Measurements from ENCODE around the gene ANKLE1. TPM values are rescaled to one million over a fixed set of nuclear protein-coding genes. Genes with fewer than 3 reads are reported as not detected.
A peak's percentile ranks its signal among the peaks of the same experiment; 100 is the strongest.

The ANKLE1 gene
- total RNA-seq, 2 experiments from 2014 or later: 2.9 to 3.1 TPM

DNA sequence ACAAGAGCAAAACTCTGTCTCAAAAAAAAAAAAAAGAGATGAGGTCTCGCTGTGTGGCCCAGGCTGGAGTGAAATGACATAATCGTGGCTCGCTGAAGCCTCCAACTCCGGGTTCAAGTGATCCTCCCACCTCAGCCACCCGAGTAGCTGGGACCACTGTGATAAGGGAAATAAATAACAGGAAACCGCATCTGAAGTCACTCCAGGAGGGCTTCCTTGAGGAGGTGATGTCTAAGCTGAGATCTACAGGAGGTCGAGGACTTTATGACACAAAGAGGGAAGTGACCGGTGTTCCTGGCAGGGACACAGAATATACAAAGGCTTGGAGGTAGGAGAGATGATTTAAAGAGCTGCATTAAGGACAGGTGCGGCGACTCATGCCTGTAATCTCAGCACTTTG is 27.1 kb upstream of the ANKLE1 start:
- Mint-ChIP-seq H3K4me3 (no peak overlapping the region), H3K36me3 (ENCODE audit: low read depth) (no peaks in the 10 kb centered on the region), H3K9me3 (ENCODE audit: low read depth) (no peaks in the 10 kb centered on the region), H3K27me3 (no peaks in the 10 kb centered on the region), H3K27ac (no peak overlapping the region), H3K4me1 (no peaks in the 10 kb centered on the region)
- ChIA-PET POLR2A (no interaction called here), CTCF (interaction anchor here (0.6 to 2.2 kb wide), 3 partner anchors 10 to 157 kb away, joined by 3 to 10 read pairs (median 3); partner anchors contain the start of gene USHBP1)
- intact Hi-C loops (cut with DNase I, micrococcal nuclease): no loop called here
- DNase-seq: no peak
- no peak for ATAC-seq

DNA sequence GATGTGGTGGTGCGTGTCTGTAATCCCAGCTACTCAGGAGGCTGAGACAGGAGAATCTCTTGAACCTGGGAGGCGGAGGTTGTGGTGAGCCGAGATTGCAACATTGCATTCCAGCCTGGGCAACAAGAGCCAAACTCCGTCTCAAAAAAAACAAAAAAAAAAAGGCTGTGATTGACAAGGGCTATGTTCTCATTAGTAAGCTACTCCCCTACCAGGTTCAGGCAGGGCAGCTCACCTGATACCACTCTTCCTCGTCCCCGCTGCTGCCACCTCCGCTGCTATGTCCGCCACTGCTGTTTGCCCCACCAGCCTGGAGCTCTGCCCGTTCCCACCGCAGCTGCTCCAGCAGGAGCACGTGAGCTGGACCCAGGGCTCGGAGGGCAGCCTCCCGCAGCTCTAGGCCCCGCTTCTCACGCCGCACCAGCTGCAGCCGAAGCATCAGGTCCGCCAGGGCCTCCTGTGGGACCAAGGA is 26.5 kb upstream of the ANKLE1 start:
- no peak overlapping the region for H3K4me3 Mint-ChIP-seq
- ATAC-seq (no peak), DNase-seq (no peak)
- H3K9me3 Mint-ChIP-seq (ENCODE audit: low read depth): no peaks in the 10 kb centered on the region
- ChIA-PET POLR2A (interaction anchor here (0.7 kb wide), 1 partner anchor 25 kb away, joined by 3 read pairs; no protein-coding TSS in a partner anchor), CTCF (interaction anchor here (0.6 to 2.2 kb wide), 5 partner anchors 9 to 156 kb away, joined by 3 to 10 read pairs (median 3); partner anchors contain the start of genes BABAM1 and USHBP1)
- H3K27me3 Mint-ChIP-seq: no peaks in the 10 kb centered on the region
- no peak overlapping the region for H3K27ac Mint-ChIP-seq
- intact Hi-C loops (cut with DNase I, micrococcal nuclease): no loop called here
- H3K36me3 Mint-ChIP-seq (ENCODE audit: low read depth): no peaks in the 10 kb centered on the region
- H3K4me1 Mint-ChIP-seq: no peaks in the 10 kb centered on the region

DNA sequence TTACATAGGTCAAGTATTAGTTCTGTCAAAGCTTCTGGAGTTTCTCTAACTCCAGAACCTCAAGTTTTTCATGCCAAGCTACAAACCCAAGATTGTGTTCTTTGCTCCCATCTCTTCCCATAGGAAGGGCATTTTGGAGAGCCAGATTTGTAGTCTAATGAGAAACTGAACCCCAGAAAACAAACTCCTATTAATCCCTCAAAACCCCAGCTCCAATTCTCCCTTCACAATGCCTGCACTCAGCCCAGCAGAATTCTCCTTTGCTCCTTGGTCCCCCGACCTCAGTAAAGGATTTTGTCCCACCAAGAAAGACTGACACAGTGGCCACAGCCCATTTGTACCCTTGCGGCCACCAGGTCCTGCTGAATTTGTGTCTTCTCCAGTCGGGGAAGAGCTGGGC is 25.6 kb upstream of the ANKLE1 start:
- ChIA-PET CTCF (interaction anchor here (1.1 to 2.2 kb wide), 3 partner anchors 8 to 20 kb away, joined by 3 to 10 read pairs (median 4); partner anchors contain the start of genes BABAM1 and USHBP1), POLR2A (no interaction called here)
- Mint-ChIP-seq H3K9me3 (ENCODE audit: low read depth) (no peaks in the 10 kb centered on the region), H3K36me3 (ENCODE audit: low read depth) (no peaks in the 10 kb centered on the region), H3K4me3 (no peak overlapping the region), H3K27me3 (no peaks in the 10 kb centered on the region), H3K4me1 (peaks cover 6% of the 10 kb centered on the region), H3K27ac (no peak overlapping the region)
- ATAC-seq: no peak
- no peak for DNase-seq
- intact Hi-C loops (cut with DNase I, micrococcal nuclease): no loop called here

DNA sequence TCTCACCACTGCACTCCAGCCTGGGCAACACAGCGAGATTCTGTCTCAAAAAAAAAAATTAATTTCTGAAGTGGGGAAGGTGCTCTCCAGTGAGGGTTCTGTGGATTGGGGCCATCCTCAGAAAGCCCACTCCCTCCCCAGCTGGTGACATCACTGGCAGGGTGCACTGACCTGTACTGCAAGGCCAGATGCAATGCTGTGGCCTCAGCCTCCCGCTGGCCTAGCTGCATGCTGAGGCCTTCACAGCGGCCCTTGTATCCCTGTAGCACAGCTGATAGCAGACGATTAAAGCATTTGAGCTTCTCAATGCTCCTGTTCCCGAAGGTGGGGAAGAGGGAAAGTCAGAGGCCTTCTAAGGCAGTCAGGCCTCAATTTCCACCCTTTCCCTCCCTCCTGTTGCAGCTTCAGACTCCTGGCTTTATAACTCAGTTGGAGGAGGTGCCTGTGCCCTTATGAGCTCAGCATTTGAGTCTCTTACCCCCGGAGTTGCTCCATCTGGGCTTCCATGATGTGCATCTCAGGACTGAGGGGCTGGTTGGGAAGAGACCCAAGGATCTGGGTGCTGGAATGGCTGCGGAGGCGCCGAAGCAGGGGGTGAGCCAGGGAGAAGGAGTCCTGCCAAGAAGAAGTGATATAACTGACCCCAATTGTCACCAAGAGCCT is 22.5 kb upstream of the ANKLE1 start:
- H3K36me3 Mint-ChIP-seq (ENCODE audit: low read depth): no peaks in the 10 kb centered on the region
- DNase-seq: no peak
- H3K9me3 Mint-ChIP-seq (ENCODE audit: low read depth): no peaks in the 10 kb centered on the region

DNA sequence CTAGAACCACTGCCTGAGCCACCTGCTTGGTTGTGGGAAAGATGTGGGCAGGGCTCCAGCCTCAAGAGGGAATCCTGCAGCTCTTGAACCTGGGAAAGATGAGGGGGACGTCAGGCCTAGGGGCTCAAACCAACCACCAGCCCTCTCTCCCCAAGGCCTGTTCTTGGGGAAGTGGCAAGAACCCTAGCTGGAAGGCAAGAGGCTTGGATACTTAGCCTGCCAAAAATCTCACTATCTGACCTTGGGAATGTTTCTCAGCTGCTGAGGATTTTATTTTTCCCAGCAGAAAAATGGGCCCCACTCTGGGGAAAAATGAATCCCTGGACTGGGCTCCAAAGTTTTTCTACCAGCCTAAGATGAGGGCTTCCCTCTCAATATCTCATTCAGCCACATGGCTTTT is 21.8 kb upstream of the ANKLE1 start:
- POLR2A ChIA-PET: no interaction called here
- H3K27me3 Mint-ChIP-seq: no peaks in the 10 kb centered on the region
- no peak overlapping the region for H3K4me3 Mint-ChIP-seq
- H3K9me3 Mint-ChIP-seq (ENCODE audit: low read depth): no peaks in the 10 kb centered on the region
- no peak overlapping the region for H3K27ac Mint-ChIP-seq
- ATAC-seq: no peak
- CTCF ChIA-PET: interaction anchor here (0.7 to 5.5 kb wide), 15 partner anchors 8 to 163 kb away, joined by 3 to 45 read pairs (median 4); partner anchors contain the start of gene ANKLE1
- H3K36me3 Mint-ChIP-seq (ENCODE audit: low read depth): no peaks in the 10 kb centered on the region
- peaks cover 6% of the 10 kb centered on the region for H3K4me1 Mint-ChIP-seq
- intact Hi-C loops (cut with DNase I, micrococcal nuclease): loop anchor here (1.0 to 10.0 kb wide), 3 partner anchors 22 to 785 kb away; partner anchors contain the start of gene EPS15L1 (in 1 of the 2)
- DNase-seq: no peak

More for the DNA sequence above, 22.5 kb upstream of the ANKLE1 start:
- no peak overlapping the region for H3K27ac Mint-ChIP-seq
- H3K4me3 Mint-ChIP-seq: no peak overlapping the region
- ChIA-PET POLR2A (no interaction called here), CTCF (interaction anchor here (0.7 to 5.5 kb wide), 7 partner anchors 10 to 480 kb away, joined by 3 to 45 read pairs (median 4); partner anchors contain the start of gene ANKLE1)
- H3K27me3 Mint-ChIP-seq: no peaks in the 10 kb centered on the region
- H3K4me1 Mint-ChIP-seq: peaks cover 6% of the 10 kb centered on the region
- ATAC-seq: no peak
- intact Hi-C loops (cut with DNase I, micrococcal nuclease): no loop called here

DNA sequence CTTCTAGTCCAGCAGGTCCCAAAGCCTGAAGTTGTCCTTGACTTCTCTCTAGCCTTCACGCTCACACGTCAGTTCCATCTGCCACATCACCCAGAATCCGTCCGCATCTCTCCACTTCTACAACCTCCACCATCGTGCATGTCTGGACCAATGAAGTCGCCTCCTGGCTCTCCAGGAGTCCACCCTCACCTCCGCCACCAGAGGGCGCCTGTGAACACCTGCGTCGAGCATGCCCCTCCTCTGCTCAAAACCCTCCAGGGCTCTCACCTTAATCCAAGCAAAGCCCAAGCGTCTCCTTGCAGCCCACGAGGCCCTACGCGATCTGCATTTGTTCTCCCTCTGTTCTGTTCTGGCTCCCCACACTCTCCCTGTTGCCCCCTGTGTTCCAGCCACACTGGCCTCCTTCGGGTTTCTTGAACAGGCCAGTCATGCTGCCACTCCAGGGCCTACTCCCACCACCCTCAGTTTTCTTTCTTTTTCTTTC is 20.8 kb upstream of the ANKLE1 start:
- Mint-ChIP-seq H3K4me3 (no peak overlapping the region), H3K36me3 (ENCODE audit: low read depth) (no peaks in the 10 kb centered on the region)

DNA sequence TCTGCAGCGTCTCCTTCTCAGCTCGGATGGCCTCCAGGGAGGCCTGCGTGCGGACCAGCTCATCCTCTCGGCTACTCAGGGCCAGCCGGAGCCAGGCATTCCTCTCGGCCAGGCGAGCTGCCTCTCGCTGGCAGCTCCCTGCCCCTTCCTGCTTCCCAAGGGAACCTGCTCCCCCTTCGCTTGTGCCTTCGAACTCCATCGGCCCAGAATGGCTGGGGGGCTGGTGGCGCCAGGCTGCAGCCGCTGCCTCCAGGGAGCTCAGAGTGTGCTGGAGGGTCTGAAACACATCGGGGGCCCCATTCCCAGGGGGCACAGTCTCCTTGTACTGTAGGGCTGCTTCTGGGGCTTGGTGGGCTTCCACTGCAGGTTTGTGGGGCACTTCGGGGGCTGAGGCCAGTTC is 19.1 kb upstream of the ANKLE1 start:
- Mint-ChIP-seq H3K27me3 (no peaks in the 10 kb centered on the region), H3K4me1 (peaks cover 13% of the 10 kb centered on the region), H3K27ac (no peak overlapping the region), H3K9me3 (ENCODE audit: low read depth) (no peaks in the 10 kb centered on the region), H3K36me3 (ENCODE audit: low read depth) (no peaks in the 10 kb centered on the region), H3K4me3 (no peak overlapping the region)
- intact Hi-C loops (cut with DNase I, micrococcal nuclease): loop anchor here in 1 of 2 experiments (10.0 kb wide), 2 partner anchors 368 to 788 kb away; partner anchors contain the start of gene EPS15L1
- ATAC-seq (no peak), DNase-seq (no peak)
- POLR2A ChIA-PET: no interaction called here
- CTCF ChIA-PET: interaction anchor here (0.6 to 5.5 kb wide), 2 partner anchors 14 to 19 kb away, joined by 3 to 45 read pairs; partner anchors contain the start of gene ANKLE1

More for the DNA sequence above, 20.8 kb upstream of the ANKLE1 start:
- Mint-ChIP-seq H3K9me3 (ENCODE audit: low read depth) (no peaks in the 10 kb centered on the region), H3K27me3 (no peaks in the 10 kb centered on the region), H3K4me1 (peaks cover 6% of the 10 kb centered on the region), H3K27ac (peak overlapping the region; percentile 56)
- DNase-seq: peak; percentile 96
- ATAC-seq: peak; percentile 100
- POLR2A ChIA-PET: no interaction called here
- CTCF ChIA-PET: interaction anchor here (0.6 to 5.5 kb wide), 17 partner anchors 9 to 548 kb away, joined by 3 to 45 read pairs (median 4); partner anchors contain the start of gene ANKLE1
- intact Hi-C loops (cut with DNase I, micrococcal nuclease): loop anchor here (1.0 to 10.0 kb wide), 5 partner anchors 21 to 786 kb away; partner anchors contain the start of gene EPS15L1 (in 1 of the 2)

DNA sequence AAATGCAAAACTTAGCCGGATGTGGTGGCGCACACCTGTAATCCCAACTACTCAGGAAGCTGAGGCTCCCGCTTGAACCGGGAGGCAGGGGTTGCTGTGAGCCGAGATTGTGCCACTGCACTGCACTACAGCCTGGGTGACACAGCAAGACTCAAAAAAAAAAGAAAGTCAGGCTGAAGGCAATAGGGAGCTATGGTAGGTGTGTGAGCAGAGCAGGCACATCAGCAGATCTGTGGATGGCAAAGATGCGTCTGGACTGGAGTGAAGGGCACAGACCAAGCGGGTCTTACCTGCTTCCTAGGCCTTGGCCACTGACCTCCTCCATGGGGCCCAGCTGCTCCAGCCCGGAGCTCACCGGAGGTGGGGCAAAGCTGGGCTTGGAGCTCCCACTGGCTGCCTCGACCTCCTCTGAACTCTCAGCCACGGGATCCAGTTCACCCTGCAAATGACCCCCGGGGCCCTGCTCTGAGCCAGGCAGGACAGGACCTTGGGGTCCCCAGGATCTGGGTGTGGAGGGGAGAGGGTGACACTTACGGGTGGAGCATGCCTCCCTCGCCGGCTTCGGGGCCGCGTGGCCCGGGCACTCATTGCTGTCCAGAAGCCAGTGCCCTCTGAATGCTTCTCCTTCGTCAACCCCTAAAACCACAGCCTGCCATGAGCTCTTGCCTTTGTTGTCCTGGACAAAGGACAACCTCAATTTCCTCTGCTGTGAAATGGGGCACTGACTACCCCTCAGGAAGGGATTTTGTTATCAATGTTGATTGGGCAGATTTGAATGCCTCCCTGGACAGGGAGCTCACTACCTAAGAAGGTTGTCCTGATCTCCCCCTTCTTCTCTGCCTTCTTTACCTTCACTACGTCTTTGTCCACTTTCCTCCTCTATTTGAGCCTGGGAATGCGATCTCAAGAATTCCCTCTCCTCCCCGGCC is 17.7 kb upstream of the ANKLE1 start:
- Mint-ChIP-seq H3K4me3 (no peak overlapping the region), H3K27ac (no peak overlapping the region), H3K4me1 (peaks cover 16% of the 10 kb centered on the region), H3K36me3 (ENCODE audit: low read depth) (no peaks in the 10 kb centered on the region), H3K27me3 (no peaks in the 10 kb centered on the region), H3K9me3 (ENCODE audit: low read depth) (no peaks in the 10 kb centered on the region)
- ChIA-PET CTCF (interaction anchor here (0.6 to 2.3 kb wide), 3 partner anchors 9 to 28 kb away, joined by 3 to 10 read pairs (median 3); no protein-coding TSS in a partner anchor), POLR2A (no interaction called here)
- ATAC-seq (no peak), DNase-seq (no peak)
- intact Hi-C loops (cut with DNase I, micrococcal nuclease): loop anchor here in 1 of 2 experiments (10.0 kb wide), 2 partner anchors 369 to 789 kb away; partner anchors contain the start of gene EPS15L1

DNA sequence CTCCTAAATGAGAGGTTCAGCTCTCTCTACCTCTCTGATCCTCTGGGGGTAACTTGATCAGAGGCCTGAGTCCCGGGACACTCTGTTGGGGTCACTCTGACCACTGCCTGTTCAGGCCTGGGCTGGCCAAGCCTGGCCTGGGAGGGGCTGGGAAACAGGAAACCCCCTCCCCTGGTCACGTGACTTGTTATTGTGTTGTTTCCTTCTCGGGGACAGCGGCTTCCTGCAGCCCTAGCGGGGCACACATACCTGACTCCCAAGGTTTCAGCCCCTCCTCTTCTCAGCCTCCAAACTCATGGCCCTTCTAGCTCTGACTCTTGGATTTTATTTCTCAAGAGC is 17.1 kb upstream of the ANKLE1 start, which contains the start of gene USHBP1:
USHBP1 (minus strand) TSS at position 105 of the 339 bp plus-strand sequence. CDS start 446 bp downstream, outside the sequence.
- Mint-ChIP-seq H3K27ac (no peak within 1 kb of the TSS), H3K4me1 (peaks cover 17% of the 10 kb centered on the region), H3K27me3 (no peaks in the 10 kb centered on the region), H3K4me3 (no peak within 1 kb of the TSS), H3K36me3 (ENCODE audit: low read depth) (no peaks in the 10 kb centered on the region), H3K9me3 (ENCODE audit: low read depth) (no peaks in the 10 kb centered on the region)
- POLR2A ChIA-PET: no interaction called here
- intact Hi-C loops (cut with DNase I, micrococcal nuclease): loop anchor here in 1 of 2 experiments (10.0 kb wide), 2 partner anchors 370 to 790 kb away; partner anchors contain the start of gene EPS15L1
- DNase-seq (no peak), ATAC-seq (no peak)
- CTCF ChIA-PET: interaction anchor here (0.6 to 2.3 kb wide), 2 partner anchors 9 to 29 kb away, joined by 3 to 10 read pairs; no protein-coding TSS in a partner anchor

DNA sequence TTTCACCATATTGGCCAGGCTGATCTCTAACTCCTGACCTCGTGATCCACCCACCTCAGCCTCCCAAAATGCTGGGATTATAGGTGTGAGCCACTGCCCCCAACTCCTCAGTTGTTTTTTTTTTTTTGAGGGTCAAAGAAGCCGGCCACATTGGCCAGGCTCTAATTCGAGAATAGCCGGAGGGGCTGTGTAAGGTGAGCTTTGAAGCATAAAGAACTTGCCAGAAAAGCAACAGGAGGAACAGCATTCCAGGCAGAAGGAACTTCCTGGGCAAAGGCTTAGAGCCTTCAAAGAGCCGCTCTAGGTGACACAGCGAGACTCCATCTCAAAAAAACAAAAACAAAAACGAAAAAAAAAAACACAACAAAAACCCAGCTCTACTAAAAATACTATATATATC is 15.7 kb upstream of the ANKLE1 start:
- no peak for ATAC-seq
- intact Hi-C loops (cut with DNase I, micrococcal nuclease): loop anchor here in 1 of 2 experiments (5.0 to 10.0 kb wide), 3 partner anchors 371 to 1429 kb away; partner anchors contain the start of gene EPS15L1
- ChIA-PET CTCF (interaction anchor here (1.1 to 2.3 kb wide), 5 partner anchors 16 to 120 kb away, joined by 3 to 18 read pairs (median 7); partner anchors contain the start of genes ANKLE1, DDA1 and USE1), POLR2A (interaction anchor here (1.5 to 1.8 kb wide), 2 partner anchors 15 to 23 kb away, joined by 5 to 6 read pairs; partner anchors contain the start of gene ANKLE1)
- Mint-ChIP-seq H3K27ac (no peak overlapping the region), H3K4me1 (peaks cover 12% of the 10 kb centered on the region), H3K27me3 (no peaks in the 10 kb centered on the region), H3K4me3 (no peak overlapping the region), H3K36me3 (ENCODE audit: low read depth) (peaks cover 3% of the 10 kb centered on the region), H3K9me3 (ENCODE audit: low read depth) (no peaks in the 10 kb centered on the region)
- no peak for DNase-seq

Measured in activated CD4-positive, alpha-beta T cell treated with anti-CD3 and anti-CD28 coated beads for 36 hours (primary cell).